Measurements from ENCODE around the gene STX4.

- no peak for TF ChIP-seq CTCF (conservative IDR thresholded peaks at IDR 0.05)
- no peak for TF ChIP-seq ZFX (IDR thresholded peaks at IDR 0.05)
Observed at GRCh38 chr16:31061126-31061812, 27.9 kb downstream of the STX4 start.
